Osteocyte (in vitro differentiated cells): ENCODE data around the gene RAB40A. TPM values are rescaled to one million over a fixed set of nuclear protein-coding genes. Genes with fewer than 3 reads are reported as not detected.
A peak's percentile ranks its signal among the peaks of the same experiment; 100 is the strongest.
"Not testable (repeated sequence)": the region's sequence is repeated elsewhere in the genome, so short reads cannot be mapped to it uniquely, and the experiment has no call there.

ENCODE experiments used
- DNase-seq: peaks from one replicate; pipeline ENCODE4 v3.0.0; 2021; ENCODE audit warnings: mixed read lengths; ENCODE audit not compliant: unreplicated experiment; ENCODE audit errors: extremely low spot score
- H3K27ac Mint-ChIP-seq: one replicate; pipeline ENCODE4 v1.8.0; 2021; ENCODE audit warnings: mild to moderate bottlenecking, mixed read lengths; ENCODE audit not compliant: unreplicated experiment
- H3K27me3 Mint-ChIP-seq: one replicate; pipeline ENCODE4 v1.8.0; 2021; ENCODE audit warnings: mixed read lengths; ENCODE audit not compliant: unreplicated experiment
- H3K36me3 Mint-ChIP-seq: one replicate; pipeline ENCODE4 v1.8.0; 2021; ENCODE audit warnings: mixed read lengths; ENCODE audit not compliant: unreplicated experiment
- H3K4me1 Mint-ChIP-seq: one replicate; pipeline ENCODE4 v1.8.0; 2021; ENCODE audit warnings: mixed read lengths; ENCODE audit not compliant: unreplicated experiment
- H3K4me3 Mint-ChIP-seq: one replicate; pipeline ENCODE4 v1.8.0; 2021; ENCODE audit warnings: mild to moderate bottlenecking, moderate library complexity, mixed read lengths; ENCODE audit not compliant: unreplicated experiment
- H3K9me3 Mint-ChIP-seq: one replicate; pipeline ENCODE4 v1.8.0; 2021; ENCODE audit warnings: mixed read lengths; ENCODE audit not compliant: unreplicated experiment
- total RNA-seq: library from RNA; stranded (reverse); gene quantifications from 2 replicates; pipeline ENCODE4 v1.2.1, GENCODE V29; 2021
- TF ChIP-seq, protein P1 (sequence below): fragments of 200-600 bp; sonication (generic); IDR thresholded peaks from 2 replicates; pipeline ENCODE4 v1.5.0; 2021; ENCODE audit warnings: antibody characterized with exemption, mild to moderate bottlenecking, moderate library complexity

Gene RAB40A
- total RNA-seq, 1 donor from 2014 or later = 0.24 TPM

DNA sequence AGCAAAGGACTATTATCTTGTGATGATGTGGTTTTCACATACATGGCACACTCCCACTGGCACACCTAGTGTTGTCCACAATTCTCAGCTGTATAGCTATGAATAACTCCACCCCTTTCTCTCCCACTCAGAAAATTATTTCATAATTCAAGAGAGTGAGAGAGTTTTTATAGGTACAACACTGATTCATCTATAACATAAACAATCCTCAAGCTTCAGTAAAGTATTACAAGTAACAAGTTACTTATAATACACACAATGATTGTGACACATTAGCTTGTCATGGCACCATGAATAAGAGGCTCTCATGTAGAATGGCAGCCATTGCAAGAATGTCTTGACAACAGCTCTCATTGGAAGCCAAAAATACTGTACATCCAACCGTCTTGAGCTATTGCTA is 43.9 kb downstream of the RAB40A start:
- TF ChIP-seq, protein P1, sequence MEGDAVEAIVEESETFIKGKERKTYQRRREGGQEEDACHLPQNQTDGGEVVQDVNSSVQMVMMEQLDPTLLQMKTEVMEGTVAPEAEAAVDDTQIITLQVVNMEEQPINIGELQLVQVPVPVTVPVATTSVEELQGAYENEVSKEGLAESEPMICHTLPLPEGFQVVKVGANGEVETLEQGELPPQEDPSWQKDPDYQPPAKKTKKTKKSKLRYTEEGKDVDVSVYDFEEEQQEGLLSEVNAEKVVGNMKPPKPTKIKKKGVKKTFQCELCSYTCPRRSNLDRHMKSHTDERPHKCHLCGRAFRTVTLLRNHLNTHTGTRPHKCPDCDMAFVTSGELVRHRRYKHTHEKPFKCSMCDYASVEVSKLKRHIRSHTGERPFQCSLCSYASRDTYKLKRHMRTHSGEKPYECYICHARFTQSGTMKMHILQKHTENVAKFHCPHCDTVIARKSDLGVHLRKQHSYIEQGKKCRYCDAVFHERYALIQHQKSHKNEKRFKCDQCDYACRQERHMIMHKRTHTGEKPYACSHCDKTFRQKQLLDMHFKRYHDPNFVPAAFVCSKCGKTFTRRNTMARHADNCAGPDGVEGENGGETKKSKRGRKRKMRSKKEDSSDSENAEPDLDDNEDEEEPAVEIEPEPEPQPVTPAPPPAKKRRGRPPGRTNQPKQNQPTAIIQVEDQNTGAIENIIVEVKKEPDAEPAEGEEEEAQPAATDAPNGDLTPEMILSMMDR = no peak
- H3K27ac Mint-ChIP-seq = no peak overlapping the region
- no peaks in the 10 kb centered on the region for H3K36me3 Mint-ChIP-seq
- no peaks in the 10 kb centered on the region for H3K4me1 Mint-ChIP-seq
- no peak for DNase-seq
- no peak overlapping the region for H3K4me3 Mint-ChIP-seq
- no peaks in the 10 kb centered on the region for H3K27me3 Mint-ChIP-seq
- no peaks in the 10 kb centered on the region for H3K9me3 Mint-ChIP-seq

DNA sequence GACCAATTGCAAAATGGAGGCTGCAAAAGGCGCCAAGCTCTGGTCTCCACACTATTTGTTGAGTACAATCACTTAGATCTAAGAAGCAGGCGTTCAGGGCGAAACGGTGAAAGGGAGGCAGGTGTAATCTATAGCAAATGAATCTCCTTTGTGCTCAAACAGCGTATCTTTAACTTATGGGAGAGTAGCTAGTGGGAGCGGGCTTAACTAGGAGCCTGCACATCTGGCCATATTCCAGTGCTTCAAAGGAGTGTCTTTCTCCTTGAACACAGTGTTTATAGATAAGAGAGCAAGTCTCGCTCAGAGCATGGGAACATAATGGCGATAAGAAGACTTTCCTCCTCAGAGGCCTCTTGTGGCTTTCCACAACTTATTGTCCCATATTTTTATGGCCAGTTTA is 49.3 kb downstream of the RAB40A start:
- H3K27me3 Mint-ChIP-seq, H3K36me3 Mint-ChIP-seq, DNase-seq, H3K9me3 Mint-ChIP-seq, H3K4me1 Mint-ChIP-seq, H3K27ac Mint-ChIP-seq, H3K4me3 Mint-ChIP-seq: not testable (repeated sequence)

DNA sequence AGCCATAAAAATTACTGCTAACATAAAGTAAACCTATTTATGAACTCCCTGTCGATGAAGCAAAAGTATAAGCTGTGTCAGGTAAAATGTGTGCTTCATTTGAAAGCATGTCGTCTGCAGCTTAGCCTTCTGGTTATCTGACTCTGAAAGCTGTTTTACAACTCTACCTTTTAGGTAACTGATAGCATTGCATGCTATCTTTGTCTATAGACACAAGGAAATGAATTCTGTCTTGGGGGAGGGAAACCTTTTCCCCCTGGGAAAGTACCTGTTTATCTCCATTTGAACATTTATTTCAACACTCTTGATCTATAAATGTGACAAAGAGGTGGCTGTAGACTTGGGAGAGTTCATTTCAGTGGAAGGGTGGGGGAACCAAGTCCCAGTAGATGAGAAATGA is 51.4 kb downstream of the RAB40A start:
- H3K27ac Mint-ChIP-seq = no peak overlapping the region
- no peaks in the 10 kb centered on the region for H3K27me3 Mint-ChIP-seq
- no peak overlapping the region for H3K4me3 Mint-ChIP-seq
- peaks cover 3% of the 10 kb centered on the region for H3K4me1 Mint-ChIP-seq
- H3K9me3 Mint-ChIP-seq = no peaks in the 10 kb centered on the region
- H3K36me3 Mint-ChIP-seq = no peaks in the 10 kb centered on the region
- no peak for DNase-seq
- TF ChIP-seq, protein P1 = no peak

DNA sequence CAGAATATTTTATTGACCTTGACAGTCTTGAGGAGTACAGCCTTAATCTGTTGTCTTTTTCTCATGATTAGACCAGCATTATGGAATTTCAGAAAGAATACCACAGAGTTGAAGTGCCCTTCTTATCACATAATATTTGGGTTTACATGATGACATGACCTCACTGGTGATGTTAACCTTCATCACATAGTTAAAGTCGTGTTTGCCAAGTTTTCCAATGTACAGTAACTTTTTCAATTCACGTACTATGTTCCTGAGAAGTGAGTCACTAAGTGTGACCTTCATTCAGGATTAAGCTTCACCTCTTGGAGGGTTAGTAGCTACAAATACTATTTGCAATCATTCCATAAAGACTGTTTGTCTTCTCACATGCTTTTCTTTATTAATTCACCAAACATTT is 52.1 kb downstream of the RAB40A start:
- Mint-ChIP-seq H3K36me3 (no peaks in the 10 kb centered on the region), H3K4me3 (no peak overlapping the region)

DNA sequence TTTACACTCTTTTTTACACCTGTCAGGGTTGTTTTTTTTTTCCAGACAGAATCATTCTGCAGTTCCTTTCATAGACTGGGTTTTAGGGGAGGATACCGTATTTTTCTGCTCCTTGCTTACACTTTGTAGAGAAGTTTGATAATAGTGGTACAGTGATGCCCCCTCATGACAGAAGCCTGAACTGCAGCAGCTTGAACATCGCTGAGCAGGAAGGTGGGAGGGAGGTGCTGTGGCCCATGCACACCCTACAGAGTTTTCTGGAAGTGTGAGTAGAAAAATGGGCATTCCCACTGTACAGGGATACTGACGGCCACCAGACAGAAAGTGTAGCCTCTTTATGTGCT is 54.5 kb downstream of the RAB40A start:
- TF ChIP-seq, protein P1 = peak; percentile 71
- peak; percentile 90 for DNase-seq
- H3K4me3 Mint-ChIP-seq = peak overlapping the region; percentile 55
- H3K9me3 Mint-ChIP-seq = no peaks in the 10 kb centered on the region
- no peaks in the 10 kb centered on the region for H3K36me3 Mint-ChIP-seq
- H3K27me3 Mint-ChIP-seq = no peaks in the 10 kb centered on the region
- H3K4me1 Mint-ChIP-seq = peaks cover 3% of the 10 kb centered on the region
- H3K27ac Mint-ChIP-seq = peak overlapping the region; percentile 67

More for the DNA sequence above, 52.1 kb downstream of the RAB40A start:
- TF ChIP-seq, protein P1 = no peak
- no peak for DNase-seq
- H3K27ac Mint-ChIP-seq = no peak overlapping the region
- H3K4me1 Mint-ChIP-seq = peaks cover 3% of the 10 kb centered on the region
- no peaks in the 10 kb centered on the region for H3K9me3 Mint-ChIP-seq
- H3K27me3 Mint-ChIP-seq = no peaks in the 10 kb centered on the region
